ENCODE results near the gene MTTP.

DNA sequence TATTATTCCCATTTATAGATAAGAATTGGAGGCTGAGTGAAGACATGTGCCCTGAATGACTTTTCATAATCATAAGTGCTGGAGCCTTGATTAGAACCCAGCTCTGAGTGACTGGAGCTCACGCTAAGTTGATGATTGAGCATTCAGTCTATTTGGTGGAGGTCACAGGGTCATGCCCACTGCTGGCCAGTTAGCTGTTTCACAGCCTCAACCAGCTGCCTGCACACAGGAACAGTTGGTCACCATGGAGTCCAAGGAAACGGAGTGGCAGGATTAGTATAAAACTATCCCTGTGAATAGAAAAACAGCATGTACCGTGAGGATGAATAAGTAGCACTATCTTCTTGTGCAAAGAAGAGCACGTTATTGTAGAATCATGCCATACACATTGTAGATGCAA is 84.0 kb downstream of the MTTP start:
- no peak for TF ChIP-seq EZH2 (IDR thresholded peaks at IDR 0.05; ENCODE audit: insufficient read depth, poor library complexity, severe bottlenecking)
- no peak for TF ChIP-seq EZH2phosphoT487 (IDR thresholded peaks at IDR 0.05; ENCODE audit: insufficient read depth, low read depth)
